Stimulated activated naive B cell treated with anti-CD40 and anti-IgM and Interleukin-4, amounts not matched to agents 10 μg/mL and 1 μg/mL and 100 μg/mL, for 72 hours (primary cell): ENCODE data around the gene WT1.
A peak's percentile ranks its signal among the peaks of the same experiment; 100 is the strongest.
"Not testable (repeated sequence)": the region's sequence is repeated elsewhere in the genome, so short reads cannot be mapped to it uniquely, and the experiment has no call there.

Source experiments
- ATAC-seq, 2 donors: fragments of 150-1000 bp; cut with Tn5 transposase; replicated peaks; 2 replicates each; pipeline ENCODE4 v1.10.0; 2021; ENCODE audit warnings: moderate library complexity in 1 of 2
- DNase-seq: peaks from one replicate; pipeline ENCODE4 v3.0.0; 2021
- H3K27ac Mint-ChIP-seq: one replicate; pipeline ENCODE4 v1.8.0; 2022; ENCODE audit warnings: mild to moderate bottlenecking, mixed read lengths
- H3K27me3 Mint-ChIP-seq, 2 donors: one replicate each; pipeline ENCODE4 v1.8.0; 2022; ENCODE audit warnings: mixed read lengths in 2 of 2
- H3K36me3 Mint-ChIP-seq, 2 donors: one replicate each; pipeline ENCODE4 v1.8.0; 2022; ENCODE audit warnings: mixed read lengths in 2 of 2, mild to moderate bottlenecking in 1 of 2
- H3K4me1 Mint-ChIP-seq, 2 donors: one replicate each; pipeline ENCODE4 v1.8.0; 2022; ENCODE audit warnings: mixed read lengths in 2 of 2, mild to moderate bottlenecking in 1 of 2
- H3K4me3 Mint-ChIP-seq, 2 donors: one replicate each; pipeline ENCODE4 v1.8.0; 2022; ENCODE audit warnings: mild to moderate bottlenecking in 2 of 2, mixed read lengths in 2 of 2, moderate library complexity in 1 of 2
- H3K9me3 Mint-ChIP-seq, 2 donors: one replicate each; pipeline ENCODE4 v1.8.0; 2022; ENCODE audit warnings: mixed read lengths in 2 of 2, mild to moderate bottlenecking in 1 of 2

WT1 gene

GRCh38 chr11:32375826-32376225, 59.5 kb downstream of the WT1 start:
- DNase-seq (no peak), ATAC-seq (no peak)
- no peaks in the 10 kb centered on the region for H3K36me3 Mint-ChIP-seq
- H3K4me3 Mint-ChIP-seq, result no peak overlapping the region
- H3K27me3 Mint-ChIP-seq, result peaks cover 0 to 7% of the 10 kb centered on the region in 2 donors
- peaks cover 7% of the 10 kb centered on the region in 2 donors for H3K9me3 Mint-ChIP-seq
- H3K27ac Mint-ChIP-seq, result no peak overlapping the region
- no peaks in the 10 kb centered on the region for H3K4me1 Mint-ChIP-seq

- H3K4me3 Mint-ChIP-seq, result no peak overlapping the region
- peaks cover 11 to 18% of the 10 kb centered on the region in 2 donors for H3K9me3 Mint-ChIP-seq
- ATAC-seq, result peak; percentile 60 to 62
- H3K36me3 Mint-ChIP-seq, result peaks cover 0 to 3% of the 10 kb centered on the region in 2 donors
- H3K27me3 Mint-ChIP-seq, result peaks cover 0 to 7% of the 10 kb centered on the region in 2 donors
- H3K4me1 Mint-ChIP-seq, result no peaks in the 10 kb centered on the region
- H3K27ac Mint-ChIP-seq, result no peak overlapping the region
- peak; percentile 9 for DNase-seq
These were observed 61.1 kb downstream of the WT1 start for GRCh38 chr11:32374261-32374711.

DNA sequence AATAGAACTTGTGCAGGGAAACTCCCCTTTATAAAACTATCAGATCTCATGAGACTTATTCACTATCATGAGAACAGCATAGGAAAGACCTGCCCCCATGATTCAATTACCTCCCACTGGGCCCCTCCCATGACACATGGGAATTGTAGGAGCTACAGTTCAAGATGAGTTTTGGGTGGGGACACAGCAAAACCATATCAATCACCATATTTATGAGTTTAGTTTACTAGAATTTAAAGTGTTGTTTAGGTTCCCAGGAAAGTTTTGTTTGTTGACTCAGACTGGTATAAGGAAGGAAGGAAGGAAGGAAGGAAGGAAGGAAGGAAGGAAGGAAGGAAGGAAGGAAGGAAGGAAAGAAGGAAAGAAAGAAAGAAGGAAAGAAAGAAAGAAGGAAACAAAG, 65.4 kb downstream of the WT1 start:
- H3K9me3 Mint-ChIP-seq, result peaks cover 11 to 22% of the 10 kb centered on the region in 2 donors
- ATAC-seq, result not testable (repeated sequence)

DNA sequence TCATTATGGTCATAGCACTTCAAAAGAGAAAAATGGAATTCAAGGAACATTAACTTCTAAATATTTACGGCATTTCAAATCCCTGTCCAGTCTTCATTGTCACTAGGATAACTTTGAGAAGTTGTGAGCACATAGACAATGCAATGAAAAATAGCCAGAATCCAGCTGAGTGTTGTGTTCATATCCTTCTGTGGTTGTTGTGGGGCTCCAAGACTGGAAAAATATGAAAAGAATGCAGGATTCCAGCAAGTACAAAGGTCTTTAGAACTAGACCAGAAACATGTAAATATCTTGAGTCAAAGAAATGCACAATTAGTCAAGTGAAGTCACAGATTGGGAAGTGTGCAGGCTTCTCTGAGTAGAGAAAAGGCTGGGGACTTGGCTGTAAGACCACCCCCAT, 68.7 kb downstream of the WT1 start:
- Mint-ChIP-seq H3K36me3 (peaks cover 2 to 3% of the 10 kb centered on the region in 2 donors), H3K9me3 (peaks cover 7 to 15% of the 10 kb centered on the region in 2 donors), H3K27me3 (peaks cover 3 to 25% of the 10 kb centered on the region in 2 donors), H3K4me3 (no peak overlapping the region), H3K27ac (no peak overlapping the region), H3K4me1 (no peaks in the 10 kb centered on the region)
- DNase-seq, result no peak
- no peak for ATAC-seq

More for the DNA sequence above, 65.4 kb downstream of the WT1 start:
- H3K27me3 Mint-ChIP-seq, H3K4me1 Mint-ChIP-seq, DNase-seq, H3K27ac Mint-ChIP-seq, H3K4me3 Mint-ChIP-seq, H3K36me3 Mint-ChIP-seq: not testable (repeated sequence)

- Mint-ChIP-seq H3K27me3 (peaks cover 3 to 29% of the 10 kb centered on the region in 2 donors), H3K27ac (no peak overlapping the region), H3K4me1 (no peaks in the 10 kb centered on the region), H3K9me3 (peaks cover 5 to 12% of the 10 kb centered on the region in 2 donors), H3K4me3 (no peak overlapping the region), H3K36me3 (peaks cover 2 to 3% of the 10 kb centered on the region in 2 donors)
- no peak for ATAC-seq
- no peak for DNase-seq
These were observed 70.1 kb downstream of the WT1 start for GRCh38 chr11:32365192-32365591.

GRCh38 chr11:32358729-32359128, 76.6 kb downstream of the WT1 start:
- Mint-ChIP-seq H3K36me3 (no peaks in the 10 kb centered on the region), H3K27me3 (peaks cover 5 to 25% of the 10 kb centered on the region in 2 donors), H3K9me3 (no peaks in the 10 kb centered on the region), H3K4me1 (no peaks in the 10 kb centered on the region), H3K4me3 (no peak overlapping the region), H3K27ac (no peak overlapping the region)
- DNase-seq (no peak), ATAC-seq (no peak)

- Mint-ChIP-seq H3K36me3 (no peaks in the 10 kb centered on the region), H3K4me1 (no peaks in the 10 kb centered on the region), H3K27ac (no peak overlapping the region), H3K4me3 (no peak overlapping the region), H3K27me3 (peaks cover 0 to 3% of the 10 kb centered on the region in 2 donors), H3K9me3 (no peaks in the 10 kb centered on the region)
- DNase-seq, result no peak
- no peak for ATAC-seq
These were observed 81.5 kb downstream of the WT1 start for GRCh38 chr11:32353884-32354283.

DNA sequence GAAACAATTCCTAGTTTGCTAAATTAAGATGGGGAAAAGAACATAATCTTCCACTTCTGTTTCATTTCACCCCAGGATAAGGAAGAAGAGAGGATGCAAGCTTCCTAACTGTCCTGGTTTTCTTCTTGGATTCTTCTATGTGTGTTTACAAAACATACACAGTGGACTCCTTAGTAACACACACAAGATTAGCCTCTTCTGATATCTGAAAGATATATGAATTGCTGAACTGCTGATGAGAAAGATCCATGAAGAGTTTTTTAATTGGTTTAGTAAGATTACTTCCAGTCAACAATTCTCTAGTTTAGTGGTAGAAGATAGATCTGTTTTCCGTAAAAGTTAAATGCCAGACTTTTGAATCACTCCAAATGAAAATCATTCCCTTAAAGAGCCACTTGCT, 86.8 kb downstream of the WT1 start:
- DNase-seq (no peak), ATAC-seq (no peak)
- Mint-ChIP-seq H3K4me1 (no peaks in the 10 kb centered on the region), H3K9me3 (no peaks in the 10 kb centered on the region), H3K4me3 (no peak overlapping the region), H3K36me3 (no peaks in the 10 kb centered on the region), H3K27ac (no peak overlapping the region), H3K27me3 (peaks cover 10 to 13% of the 10 kb centered on the region in 2 donors)

- H3K27ac Mint-ChIP-seq, result no peak overlapping the region
- no peaks in the 10 kb centered on the region for H3K4me1 Mint-ChIP-seq
- no peaks in the 10 kb centered on the region for H3K9me3 Mint-ChIP-seq
- H3K36me3 Mint-ChIP-seq, result no peaks in the 10 kb centered on the region
- DNase-seq, result no peak
- no peak for ATAC-seq
- H3K27me3 Mint-ChIP-seq, result peaks cover 10 to 13% of the 10 kb centered on the region in 2 donors
- H3K4me3 Mint-ChIP-seq, result no peak overlapping the region
These were observed 90.4 kb downstream of the WT1 start for GRCh38 chr11:32344946-32345345.

GRCh38 chr11:32343325-32344008, 91.9 kb downstream of the WT1 start:
- Mint-ChIP-seq H3K4me3 (no peak overlapping the region), H3K27me3 (peaks cover 10 to 13% of the 10 kb centered on the region in 2 donors), H3K27ac (no peak overlapping the region), H3K36me3 (no peaks in the 10 kb centered on the region), H3K4me1 (no peaks in the 10 kb centered on the region), H3K9me3 (no peaks in the 10 kb centered on the region)
- ATAC-seq (no peak), DNase-seq (no peak)

DNA sequence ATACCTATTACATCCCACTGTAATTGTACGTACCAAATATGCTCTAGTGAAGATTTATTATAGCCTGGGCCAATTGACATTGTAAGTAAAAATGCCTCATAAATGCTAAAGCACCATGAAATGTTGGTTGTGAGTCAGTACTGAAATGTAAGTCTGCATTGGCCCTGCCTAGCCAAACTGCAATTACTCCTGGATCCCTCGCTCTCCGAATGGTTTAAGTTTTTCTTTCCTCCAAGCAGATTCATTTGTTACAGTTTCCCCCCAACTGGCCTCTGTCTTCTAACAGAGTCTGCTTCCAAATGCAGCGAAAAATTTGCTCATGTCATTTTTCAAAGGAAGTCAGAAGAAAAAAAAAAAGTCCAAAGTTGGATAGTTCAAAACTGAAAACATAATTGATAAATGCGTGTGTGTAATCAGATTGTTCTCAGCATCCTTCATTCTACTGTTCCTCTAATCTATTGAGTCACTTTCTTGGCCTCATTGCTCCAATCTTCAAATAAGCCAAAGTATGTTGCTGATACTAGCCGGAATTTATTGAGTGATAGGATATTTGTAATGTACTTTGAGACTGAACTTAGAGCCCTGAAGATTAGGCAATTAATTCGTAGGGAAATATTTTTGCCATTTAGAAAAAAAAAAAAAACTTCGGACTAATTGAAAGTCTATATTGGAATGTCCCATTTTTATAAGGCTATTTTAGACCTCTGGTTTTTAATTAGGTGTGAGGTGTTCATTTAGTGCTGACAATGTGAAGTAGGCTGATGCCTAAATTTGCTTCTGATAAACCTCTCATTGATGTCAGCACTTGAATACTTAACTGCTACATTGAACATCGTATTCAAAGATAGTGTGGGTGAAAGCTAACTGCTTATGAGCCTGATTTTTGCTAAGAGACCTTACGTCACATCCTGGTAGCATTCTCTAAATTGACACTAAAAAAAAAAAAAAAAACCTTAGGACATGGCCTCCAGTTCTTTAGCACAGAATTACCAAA, 93.4 kb downstream of the WT1 start:
- Mint-ChIP-seq H3K9me3 (no peaks in the 10 kb centered on the region), H3K27ac (no peak overlapping the region), H3K4me3 (no peak overlapping the region), H3K4me1 (no peaks in the 10 kb centered on the region), H3K27me3 (peaks cover 16 to 19% of the 10 kb centered on the region in 2 donors), H3K36me3 (no peaks in the 10 kb centered on the region)
- no peak for ATAC-seq
- DNase-seq, result no peak

- no peak overlapping the region for H3K4me3 Mint-ChIP-seq
- H3K27ac Mint-ChIP-seq, result no peak overlapping the region
- ATAC-seq (no peak), DNase-seq (no peak)
- no peaks in the 10 kb centered on the region for H3K4me1 Mint-ChIP-seq
- no peaks in the 10 kb centered on the region for H3K36me3 Mint-ChIP-seq
- H3K9me3 Mint-ChIP-seq, result no peaks in the 10 kb centered on the region
- peaks cover 11 to 21% of the 10 kb centered on the region in 2 donors for H3K27me3 Mint-ChIP-seq
These were observed 95.2 kb downstream of the WT1 start for GRCh38 chr11:32340181-32340580.
